IPS-NIHi7 (cell line): ENCODE measurements around the gene EXOC2.

Experiments used
- DNase-seq: peaks from one replicate; pipeline ENCODE4 v3.0.0; 2012; ENCODE audit warnings: mixed read lengths; ENCODE audit errors: extremely low spot score

Gene EXOC2

DNA sequence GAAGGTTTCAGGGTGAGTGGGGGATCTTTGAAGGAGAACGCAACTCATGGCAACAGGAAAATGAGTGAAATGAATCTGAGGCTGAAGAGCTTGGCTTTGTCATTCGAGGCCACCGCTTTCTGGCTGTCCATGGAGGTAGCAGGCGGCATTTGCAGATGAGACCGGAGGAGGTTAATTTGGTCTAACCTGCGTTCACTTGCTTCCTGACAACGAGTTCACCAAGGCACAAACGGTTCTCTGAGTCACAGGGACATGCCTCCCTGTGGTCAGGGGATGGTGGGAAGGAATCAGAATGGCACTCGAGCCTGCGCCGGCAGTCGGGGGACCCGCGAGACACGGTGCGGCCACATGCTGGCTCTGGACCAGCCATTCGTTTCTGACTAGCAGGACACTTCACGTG lies 226.4 kb downstream of the EXOC2 start:
- DNase-seq: no peak

DNA sequence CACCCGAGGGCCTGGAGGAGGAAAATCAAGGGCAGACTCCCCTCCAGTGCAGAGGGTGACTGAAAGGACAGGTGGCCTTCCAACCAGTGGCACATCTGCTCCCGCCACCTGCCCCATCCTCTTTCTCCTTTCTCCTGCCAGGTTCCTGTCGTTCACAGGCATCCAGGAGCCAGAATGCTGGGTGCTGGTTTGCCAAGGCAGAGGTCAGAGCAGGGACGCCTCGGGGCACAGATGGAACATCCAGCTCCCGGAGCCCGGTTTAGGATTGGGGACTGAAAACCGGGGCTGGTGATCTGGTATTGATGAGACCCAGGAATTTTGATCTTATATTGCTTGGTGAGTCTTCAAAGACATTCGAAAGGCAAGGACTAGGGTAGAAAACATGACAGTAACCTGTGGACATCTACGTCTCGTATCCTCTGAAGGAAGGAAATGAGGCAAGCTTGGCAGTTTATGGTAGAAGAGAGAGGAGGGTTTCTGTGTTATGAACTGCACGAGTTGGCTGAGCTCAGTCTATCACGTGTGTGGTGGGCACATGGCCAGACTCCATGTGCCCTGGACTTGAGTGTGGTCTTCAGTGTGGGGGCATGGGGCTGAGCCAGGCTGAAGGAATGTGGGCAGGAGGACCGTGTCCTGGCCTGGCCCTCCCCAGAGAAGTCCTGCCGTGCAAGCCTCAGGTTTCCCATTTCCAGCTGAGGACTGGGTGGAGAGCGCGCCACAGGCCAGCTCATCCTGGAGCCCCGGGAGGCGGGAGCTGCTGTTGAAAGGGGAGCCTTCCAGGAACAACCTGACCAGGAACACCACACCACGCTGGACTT lies 227.2 kb downstream of the EXOC2 start:
- DNase-seq: no peak

DNA sequence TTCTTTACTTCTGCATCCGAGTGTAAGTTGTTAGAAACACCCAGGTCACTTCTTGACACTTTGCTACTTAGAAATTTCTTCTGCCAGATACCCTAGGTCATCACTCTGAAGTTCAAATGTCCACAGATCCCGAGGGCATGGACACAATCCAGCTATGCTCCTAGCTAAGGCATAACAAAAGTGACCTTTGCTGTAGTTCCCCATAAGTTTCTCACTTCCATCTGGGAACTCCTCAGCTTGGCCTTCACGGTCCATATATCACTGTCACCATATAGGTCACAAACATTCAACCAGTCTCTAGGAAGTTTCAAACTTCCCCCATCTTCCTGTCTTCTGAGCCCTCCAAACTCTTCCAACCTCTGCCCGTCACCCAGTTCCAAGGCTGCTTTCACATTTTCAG lies 236.1 kb downstream of the EXOC2 start:
- DNase-seq: no peak

DNA sequence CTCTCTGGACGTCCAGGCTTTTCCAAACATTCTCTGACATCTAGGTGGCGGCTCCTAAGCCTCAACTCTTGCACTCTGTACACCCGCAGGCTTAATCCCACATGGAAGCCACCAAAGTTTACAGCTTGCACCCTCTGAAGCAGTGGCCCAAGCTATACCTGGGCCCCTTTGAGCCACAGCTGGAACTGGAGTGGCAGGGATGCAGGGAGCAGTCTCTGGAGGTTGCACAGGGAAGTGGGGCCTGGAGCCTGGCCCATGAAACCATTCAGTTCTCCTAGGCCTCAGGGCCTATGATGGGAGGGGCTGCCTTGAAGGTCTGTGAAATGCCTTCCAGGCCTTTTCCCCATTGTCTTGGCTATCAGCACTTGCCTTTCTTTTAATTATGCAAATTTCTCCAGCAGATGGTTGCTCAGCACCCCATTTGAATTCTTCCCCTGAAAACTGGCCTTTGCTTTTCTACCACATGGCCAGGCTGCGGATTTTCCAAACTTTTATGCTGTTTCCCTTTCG lies 236.5 kb downstream of the EXOC2 start:
- DNase-seq: no peak

DNA sequence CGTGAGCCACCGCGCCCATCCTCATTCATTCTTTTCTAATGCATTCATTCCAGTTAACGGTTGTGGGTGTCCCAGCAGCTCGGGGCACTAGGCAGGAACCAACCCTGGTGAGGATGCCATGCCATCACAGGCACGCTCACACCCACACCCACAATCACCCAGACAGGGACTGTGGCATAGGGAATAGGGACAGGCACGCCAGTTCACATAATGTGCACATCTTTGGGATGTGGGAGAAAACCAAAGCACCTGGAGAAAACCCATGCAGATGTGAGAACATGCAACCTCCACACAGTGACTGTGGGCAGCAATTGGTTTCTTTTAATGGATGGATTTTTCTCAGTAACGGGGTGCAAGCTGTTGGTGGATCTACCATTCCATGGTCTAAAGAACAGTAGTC lies 237.1 kb downstream of the EXOC2 start:
- DNase-seq: no peak

DNA sequence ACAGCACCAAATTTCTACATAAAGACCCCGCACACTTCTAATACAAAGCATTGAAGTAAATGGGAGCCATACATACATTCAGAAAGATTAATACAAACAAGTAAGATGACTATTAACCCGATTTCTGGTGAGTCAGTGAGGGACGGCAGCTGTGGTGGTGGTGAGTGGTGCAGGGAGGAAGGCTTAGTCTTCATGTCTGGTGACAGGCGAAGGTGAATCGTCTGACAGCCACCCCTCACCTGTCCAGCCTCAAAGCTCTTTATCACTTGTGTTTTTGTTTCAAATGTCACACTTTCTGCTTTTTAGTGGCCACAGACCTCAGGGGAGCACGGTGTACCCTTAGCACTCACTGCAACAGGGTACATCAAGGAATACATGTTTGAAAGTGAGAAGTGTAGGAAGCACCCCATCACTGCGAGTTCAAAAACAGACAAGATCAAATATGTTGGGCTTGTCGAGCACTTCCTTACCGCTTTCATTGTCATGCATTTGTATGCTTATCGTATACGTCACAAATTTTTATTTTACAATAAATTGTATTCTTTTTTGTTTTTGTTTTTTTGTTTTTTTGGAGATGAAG lies 237.8 kb downstream of the EXOC2 start:
- no peak for DNase-seq

DNA sequence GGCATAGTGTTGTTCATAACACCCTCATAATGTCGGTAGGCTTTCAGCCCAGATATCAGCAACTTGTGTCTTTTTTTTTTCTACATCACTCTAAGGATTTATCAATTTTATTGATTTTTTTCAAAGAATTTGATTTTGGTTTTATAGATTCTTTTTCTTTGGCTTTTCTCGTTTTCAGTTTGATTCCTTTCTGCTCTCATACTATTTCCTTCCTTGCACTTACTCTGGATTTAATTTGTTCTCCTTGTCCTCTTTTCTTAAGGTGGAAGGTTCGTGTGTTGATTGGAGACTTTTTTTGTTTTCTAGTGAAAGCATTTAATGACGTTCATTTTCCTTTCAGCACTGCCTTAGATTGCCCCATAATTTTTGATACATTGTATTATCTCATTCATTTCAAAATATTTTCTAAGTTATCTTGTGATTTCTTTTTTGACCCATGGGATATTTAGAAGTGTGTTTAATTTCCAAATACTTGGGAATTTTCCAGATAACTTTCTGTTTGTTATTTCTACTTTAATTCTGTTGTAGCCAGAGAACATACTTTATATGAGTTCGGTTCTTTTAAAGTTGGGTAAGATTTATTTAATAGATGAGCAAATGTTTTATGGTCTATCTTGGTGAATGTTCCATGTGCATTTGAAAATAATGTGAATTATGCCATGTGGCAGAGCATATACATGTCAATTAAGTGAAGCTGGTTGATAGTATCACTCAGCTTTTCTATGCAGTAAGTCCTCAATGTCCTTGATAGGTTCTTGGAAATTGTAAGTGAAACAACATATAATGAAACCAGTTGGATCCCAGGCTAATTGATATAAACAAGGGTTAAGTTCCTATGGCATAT lies 238.6 kb downstream of the EXOC2 start:
- DNase-seq: no peak

DNA sequence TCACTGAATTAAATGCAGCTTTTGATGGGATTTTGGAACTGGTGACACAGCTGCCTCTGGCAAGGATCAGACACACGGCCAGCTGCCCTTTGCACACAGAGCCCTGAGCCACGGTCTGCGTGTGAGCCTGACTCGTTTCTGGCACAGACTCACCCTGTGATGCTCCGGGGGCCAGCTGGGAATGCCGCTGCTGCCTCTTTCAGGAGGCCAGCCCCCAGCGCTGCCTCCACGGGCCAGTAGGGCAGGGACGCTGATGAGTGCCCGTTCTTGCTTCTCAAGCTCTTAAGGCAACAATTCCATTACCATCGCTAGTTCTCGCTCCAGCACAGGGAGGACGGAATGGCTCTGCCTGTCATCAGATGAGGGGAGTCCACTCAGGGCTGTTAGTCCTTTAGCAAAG lies 239.8 kb downstream of the EXOC2 start:
- no peak for DNase-seq

DNA sequence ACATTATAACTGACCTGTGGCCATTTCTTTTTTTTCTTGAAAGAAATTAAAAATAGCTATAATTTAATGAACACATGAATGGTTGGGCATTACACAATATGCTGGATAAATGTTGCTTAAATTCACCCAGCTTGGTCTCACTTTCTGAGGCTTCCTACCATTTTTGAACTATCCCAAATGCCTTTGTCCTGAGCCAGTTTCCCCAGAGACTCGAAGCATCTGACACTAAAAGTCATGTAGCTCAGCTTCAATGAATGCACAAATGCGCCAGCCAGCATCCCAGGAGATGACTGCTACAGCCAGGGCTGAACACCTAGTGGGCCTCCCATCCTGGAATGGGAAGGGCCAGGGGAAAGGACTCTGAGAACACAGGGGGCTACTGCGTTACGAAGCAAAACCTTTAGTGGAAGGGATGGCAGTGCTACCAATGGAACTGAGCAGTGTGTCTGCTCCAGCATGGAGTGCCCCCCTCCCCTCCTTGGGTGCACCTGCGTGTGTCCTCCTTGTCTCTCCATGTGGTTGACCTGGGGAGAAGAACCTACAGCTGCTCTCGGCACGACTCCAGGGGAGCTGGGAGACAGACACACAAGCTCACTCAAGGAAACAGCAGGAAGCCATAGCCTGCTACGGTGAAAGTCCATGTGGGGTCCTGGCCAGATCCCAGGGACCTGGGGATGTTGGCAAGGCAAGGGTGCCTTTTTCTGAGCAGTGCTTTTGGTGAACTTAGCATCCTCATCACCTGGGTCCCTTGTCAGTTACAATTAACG lies 240.5 kb downstream of the EXOC2 start:
- DNase-seq: no peak

DNA sequence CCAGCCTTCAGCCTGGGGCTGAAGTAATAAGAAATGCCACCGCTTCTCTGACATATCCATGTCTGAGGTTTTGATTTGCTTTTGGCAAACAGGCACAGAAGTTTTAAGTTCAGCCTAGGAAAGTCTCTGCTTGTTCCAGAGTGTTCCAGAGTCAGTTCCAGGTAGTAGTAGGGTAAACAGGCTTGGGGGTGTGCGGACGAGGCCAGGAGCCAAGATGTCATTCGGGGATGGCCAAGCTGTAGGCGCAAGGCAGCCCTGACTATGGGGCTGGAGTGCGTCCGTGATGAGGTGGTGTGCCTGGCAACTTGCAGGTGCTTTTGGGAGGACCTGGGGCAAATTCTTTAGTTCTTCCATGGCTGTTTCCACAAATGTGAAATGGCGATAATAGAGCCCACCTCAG lies 241.1 kb downstream of the EXOC2 start:
- no peak for DNase-seq

DNA sequence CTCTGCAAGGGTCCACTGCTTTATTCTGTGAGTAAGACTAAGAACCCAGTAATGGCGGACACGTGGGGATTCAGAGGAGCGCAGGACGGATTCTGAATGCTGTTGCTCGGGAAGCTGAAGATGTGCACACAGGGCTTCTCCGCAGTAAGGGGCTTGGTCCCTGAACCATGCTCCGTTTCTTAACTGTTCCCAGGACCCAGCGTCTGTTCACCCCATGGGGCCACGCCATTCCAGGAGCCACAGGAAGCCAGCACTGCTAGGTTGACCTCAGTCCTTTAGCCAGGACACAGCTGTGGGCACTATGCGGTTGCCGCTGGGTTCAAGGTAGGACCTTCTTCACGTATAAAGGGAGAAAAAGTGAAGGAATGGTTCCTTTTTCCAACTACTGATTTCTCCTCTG lies 241.6 kb downstream of the EXOC2 start:
- no peak for DNase-seq

DNA sequence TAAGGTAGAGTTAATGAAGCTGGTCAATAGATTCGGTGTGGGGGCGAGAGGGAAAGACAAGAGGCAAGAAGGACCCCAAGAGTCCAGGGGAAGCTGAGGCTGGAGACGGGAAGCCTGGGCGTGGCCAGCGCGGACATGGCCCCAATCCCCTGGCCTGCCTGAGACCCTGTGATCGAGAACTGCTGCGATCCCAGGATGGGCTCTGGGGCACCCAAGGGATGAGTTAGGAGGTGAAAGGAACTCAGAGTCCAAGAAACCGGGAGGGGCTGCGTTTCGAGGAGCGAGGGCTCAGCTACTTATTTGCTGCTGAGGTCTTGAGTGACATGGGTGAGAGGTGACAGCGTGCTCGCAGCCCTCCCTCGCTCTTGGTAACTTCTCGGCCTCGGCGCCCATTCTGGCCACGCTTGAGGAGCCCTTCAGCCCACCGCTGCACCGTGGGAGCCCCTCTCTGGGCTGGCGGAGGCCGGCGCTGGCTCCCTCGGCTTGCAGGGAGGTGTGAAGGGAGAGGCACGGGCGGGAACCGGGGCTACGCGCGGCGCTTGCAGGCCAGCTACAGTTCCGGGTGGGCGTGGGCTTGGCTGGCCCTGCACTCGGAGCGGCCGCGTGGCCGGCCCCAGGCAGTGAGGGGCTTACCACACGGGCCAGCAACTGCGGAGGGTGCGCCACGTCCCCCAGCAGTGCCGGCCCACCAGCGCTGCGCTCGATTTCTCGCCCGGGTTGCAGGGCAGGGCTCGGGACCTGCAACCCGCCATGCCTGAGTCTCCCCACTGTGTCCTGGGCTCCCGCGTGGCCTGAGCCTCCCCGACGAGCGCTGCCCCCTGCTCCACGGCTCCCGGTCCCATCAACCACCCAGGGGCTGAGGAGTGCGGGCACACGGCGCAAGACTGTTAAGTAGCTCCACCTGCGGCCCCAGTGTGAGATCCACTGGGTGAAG lies 243.2 kb downstream of the EXOC2 start:
- DNase-seq: no peak

DNA sequence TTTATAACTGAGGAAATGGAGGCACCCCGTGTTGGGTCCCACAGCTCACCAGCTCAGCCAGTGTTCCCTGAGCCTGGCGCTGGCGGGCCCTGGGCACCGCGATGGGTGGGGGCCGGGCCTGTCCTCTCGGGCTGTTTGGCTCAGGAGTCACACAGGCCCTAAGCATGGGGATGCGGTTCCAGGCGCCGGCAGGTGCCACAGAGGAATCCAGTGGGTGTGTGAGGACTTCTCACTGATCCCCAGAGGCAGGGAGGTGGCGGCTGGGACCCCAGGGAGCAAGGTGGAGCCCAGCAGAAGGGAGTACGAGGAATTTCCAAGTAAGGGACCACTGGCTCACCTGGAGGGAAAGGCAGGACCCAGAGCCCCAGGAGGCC lies 243.9 kb downstream of the EXOC2 start:
- DNase-seq: no peak

DNA sequence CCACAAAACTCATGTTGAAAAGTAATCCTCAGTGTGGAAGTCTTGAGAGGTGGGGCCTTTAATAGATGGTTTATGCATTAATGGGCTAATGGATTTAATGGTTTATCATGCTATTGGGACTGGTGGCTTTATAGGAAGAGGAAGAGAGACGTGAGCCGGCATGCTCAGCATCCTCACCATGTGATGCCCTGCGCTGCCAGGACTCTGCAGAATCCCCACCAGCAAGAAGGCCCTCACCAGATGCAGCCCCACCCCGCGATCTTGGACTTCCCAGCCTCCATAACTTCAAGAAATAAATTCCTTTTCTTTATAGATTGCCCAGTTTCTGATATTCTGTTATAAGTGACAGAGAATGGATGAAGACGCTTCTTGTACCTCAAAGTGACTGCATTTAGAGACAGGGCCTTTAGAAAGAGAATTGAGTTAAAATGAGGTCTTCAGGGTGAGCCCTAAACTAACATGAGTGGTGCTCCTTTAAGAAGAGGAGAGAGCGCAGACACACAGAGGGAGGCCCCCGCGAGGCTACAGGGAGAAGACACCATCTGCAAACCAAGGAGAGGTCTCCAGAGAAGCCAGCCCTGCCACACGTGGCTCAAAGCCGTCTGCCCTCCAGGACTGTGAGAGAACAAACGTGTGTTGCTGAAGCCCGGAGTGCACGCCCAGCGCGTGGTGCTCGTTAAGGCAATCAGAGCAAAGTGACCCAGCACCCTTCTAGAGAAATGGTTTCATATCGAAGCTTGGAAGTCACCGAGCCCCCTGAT lies 244.5 kb downstream of the EXOC2 start:
- DNase-seq: no peak

DNA sequence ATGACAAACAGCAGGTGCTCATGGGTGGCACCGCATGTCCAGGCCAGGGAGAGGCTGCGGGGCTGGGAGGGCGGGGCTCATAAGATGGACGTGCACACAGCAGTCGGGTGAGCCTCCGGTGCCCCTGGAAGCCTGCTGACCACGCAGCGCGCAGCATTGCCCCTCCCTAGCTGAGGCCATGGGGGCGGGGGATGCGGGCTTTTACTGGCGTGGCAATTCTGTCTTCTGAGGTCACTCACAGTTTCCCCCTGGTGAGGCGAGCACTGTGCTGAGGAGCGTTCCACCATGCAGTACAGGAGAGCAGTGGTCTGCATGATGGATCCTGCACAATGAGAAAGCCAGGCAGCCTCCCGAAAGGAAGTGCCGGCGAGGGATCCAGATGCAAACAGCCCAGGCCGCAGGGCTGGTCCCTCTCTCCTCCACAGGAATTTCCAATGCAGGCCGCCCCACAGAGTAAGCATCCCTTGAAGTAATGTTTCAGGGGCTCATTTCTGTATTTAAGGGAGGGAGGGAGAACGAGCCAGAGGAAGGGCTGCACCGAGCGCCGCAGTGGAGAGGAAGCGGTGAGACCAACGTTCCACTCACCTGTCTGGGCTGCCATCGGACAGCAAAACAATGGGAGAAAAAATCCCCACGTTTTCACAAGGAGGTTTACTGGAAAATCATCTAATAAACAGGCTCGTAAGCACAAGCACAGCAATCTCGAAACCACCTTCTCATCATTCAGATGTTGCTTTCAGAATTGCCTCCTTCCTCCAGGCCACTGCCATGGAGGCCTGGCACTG lies 245.4 kb downstream of the EXOC2 start:
- DNase-seq: no peak

DNA sequence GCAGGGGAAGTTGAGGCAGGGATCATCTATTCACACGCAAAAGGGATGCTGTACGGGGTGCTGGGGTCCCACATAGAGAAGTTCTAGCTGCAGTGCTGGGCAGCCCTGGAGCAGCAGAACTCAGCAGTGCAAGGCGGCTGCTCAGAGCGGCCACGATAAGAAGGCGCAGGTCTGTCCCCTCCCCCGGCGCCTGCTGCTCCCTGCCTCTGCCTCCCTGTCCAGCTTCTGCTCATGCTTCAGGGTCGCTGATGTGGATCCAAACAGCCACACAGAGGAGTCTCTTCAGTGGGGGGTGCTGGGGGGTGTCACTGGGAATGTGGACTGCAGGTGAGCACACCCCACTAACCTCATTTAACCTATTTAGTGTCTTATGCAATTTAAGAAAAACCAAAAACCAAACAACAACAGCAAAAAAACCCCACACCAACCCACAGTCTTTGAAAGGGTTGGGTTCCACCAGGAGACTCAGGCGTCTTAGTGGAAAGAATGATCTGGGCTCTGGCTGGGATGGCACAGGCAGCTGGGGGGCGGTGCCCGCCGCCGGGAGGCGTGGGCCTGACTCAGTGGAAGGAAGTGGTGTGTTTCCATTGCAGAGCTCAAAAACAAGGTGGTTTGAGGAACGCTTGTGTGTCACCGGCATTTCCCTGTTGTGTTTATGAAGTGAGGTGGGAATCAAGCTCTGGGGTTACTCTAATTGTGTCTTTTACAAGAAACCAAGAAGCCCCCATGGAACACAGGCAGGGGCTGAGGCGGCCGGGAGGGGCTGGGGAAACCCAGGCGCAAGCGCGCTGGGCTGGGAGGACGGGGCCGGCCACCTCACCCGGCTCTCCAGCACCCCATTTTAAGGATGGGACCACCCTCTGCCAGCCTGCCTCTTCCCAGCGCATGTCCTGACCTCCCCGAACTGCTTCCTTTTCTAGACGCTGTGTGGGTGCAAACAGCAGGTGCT lies 246.2 kb downstream of the EXOC2 start:
- DNase-seq: no peak

DNA sequence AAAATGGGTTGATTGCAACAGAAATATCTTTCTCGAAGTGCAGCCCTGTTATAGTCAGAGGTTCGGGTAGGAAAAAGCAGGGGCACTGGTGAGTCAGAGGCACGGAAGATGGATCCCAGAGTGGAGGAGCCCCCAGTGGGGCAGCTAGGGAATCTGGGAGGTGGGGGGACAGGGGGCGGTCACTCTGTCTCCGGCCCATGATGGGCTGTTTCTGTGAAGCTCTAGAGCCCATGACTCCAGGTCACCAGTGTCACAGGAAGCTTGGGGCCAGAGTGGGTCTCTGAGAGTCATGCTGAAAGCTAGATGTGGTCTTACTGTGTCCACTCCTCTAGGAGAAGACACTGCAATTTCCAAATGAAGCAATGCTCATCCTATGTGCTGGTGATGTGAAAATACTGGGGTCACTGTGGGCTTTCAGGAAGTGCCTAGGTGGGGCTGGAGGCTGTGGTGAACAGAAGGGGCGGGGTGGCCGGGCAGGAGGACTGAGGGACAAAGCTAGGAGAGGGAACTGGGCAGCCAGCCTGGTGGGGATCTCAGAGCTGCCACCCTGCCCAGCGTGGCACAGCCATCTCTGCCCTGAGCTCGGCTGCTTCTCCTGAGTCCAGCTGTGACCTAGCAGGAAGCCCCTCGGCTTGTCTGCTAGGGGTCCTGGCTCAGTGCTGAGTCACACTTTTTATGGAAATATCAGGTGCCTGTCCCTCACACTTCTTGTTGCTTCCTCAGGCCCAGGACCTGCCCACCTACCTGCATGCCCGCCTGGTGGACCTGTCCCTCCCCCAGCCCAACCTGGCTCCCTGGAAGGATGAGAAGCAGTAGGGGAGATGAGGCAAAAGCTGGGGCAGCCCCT lies 247.1 kb downstream of the EXOC2 start:
- no peak for DNase-seq
